Liver (tissue), 9 donors: Measurements from ENCODE around the gene KRT85. TPM values are rescaled to one million over a fixed set of nuclear protein-coding genes. Genes with fewer than 3 reads are reported as not detected.

Experiments used
- DNase-seq: peaks from one replicate; pipeline ENCODE4 v3.0.0-alpha.2; 2017; ENCODE audit warnings: low spot score
- H3K27ac ChIP-seq, 2 donors: one replicate each; pipeline ENCODE4 v1.7.0; 2013; ENCODE audit warnings: inconsistent platforms in 2 of 2, low read length in 2 of 2, control low read depth in 1 of 2, low read depth in 1 of 2, mild to moderate bottlenecking in 1 of 2
- H3K27me3 ChIP-seq, 4 donors: one replicate each; pipeline versions ENCODE4 v1.6.1 to v1.7.0; 2013; ENCODE audit warnings: low read length in 3 of 4, inconsistent platforms in 1 of 4, mild to moderate bottlenecking in 1 of 4, moderate library complexity in 1 of 4; ENCODE audit not compliant: control insufficient read depth in 4 of 4, insufficient read depth in 4 of 4
- H3K36me3 ChIP-seq, 4 donors: one replicate each; pipeline versions ENCODE4 v1.6.1 to v1.7.0; 2013; ENCODE audit warnings: low read length in 3 of 4, mild to moderate bottlenecking in 3 of 4, low read depth in 1 of 4, moderate library complexity in 1 of 4; ENCODE audit not compliant: control insufficient read depth in 4 of 4, insufficient read depth in 3 of 4
- H3K4me1 ChIP-seq, 4 donors: one replicate each; pipeline versions ENCODE4 v1.6.1 to v1.7.0; 2013; ENCODE audit warnings: low read length in 3 of 4, mild to moderate bottlenecking in 3 of 4, moderate library complexity in 1 of 4; ENCODE audit not compliant: control insufficient read depth in 4 of 4, insufficient read depth in 4 of 4
- H3K4me3 ChIP-seq, 3 donors: one replicate each; pipeline versions ENCODE4 v1.6.1 to v1.7.0; 2013; ENCODE audit warnings: low read length in 3 of 3, control low read depth in 1 of 3, low read depth in 1 of 3, mild to moderate bottlenecking in 1 of 3
- H3K9ac ChIP-seq, 2 donors: one replicate each; pipeline ENCODE4 v1.7.0; 2013; ENCODE audit warnings: low read length in 2 of 2, mild to moderate bottlenecking in 2 of 2, moderate library complexity in 2 of 2, control low read depth in 1 of 2, low read depth in 1 of 2
- H3K9me3 ChIP-seq, 4 donors: one replicate each; pipeline versions ENCODE4 v1.6.1 to v1.7.0; 2013; ENCODE audit warnings: low read length in 3 of 4; ENCODE audit not compliant: control insufficient read depth in 4 of 4
- FOXA1 ChIP-seq: IDR thresholded peaks from 2 replicates; pipeline ENCODE4 v1.6.1; 2016; ENCODE audit warnings: antibody characterized with exemption
- FOXA2 ChIP-seq: IDR thresholded peaks from 2 replicates; pipeline ENCODE4 v1.6.1; 2016; ENCODE audit warnings: antibody characterized with exemption
- GABPA ChIP-seq, 2 donors: IDR thresholded peaks in 1 of 2; conservative IDR thresholded peaks in 1 of 2; 2 replicates each; pipeline ENCODE4 v1.6.1; 2016; ENCODE audit warnings: antibody characterized with exemption in 2 of 2, mild to moderate bottlenecking in 1 of 2, moderate library complexity in 1 of 2
- HNF4A ChIP-seq, 2 donors: conservative IDR thresholded peaks; 2 replicates each; pipeline ENCODE4 v1.6.1; 2016; ENCODE audit warnings: antibody characterized with exemption in 2 of 2, mild to moderate bottlenecking in 2 of 2
- HNF4G ChIP-seq: IDR thresholded peaks from 2 replicates; pipeline ENCODE4 v1.6.1; 2016; ENCODE audit warnings: antibody characterized with exemption
- JUND ChIP-seq, 2 donors: IDR thresholded peaks; 2 replicates each; pipeline ENCODE4 v1.6.1; 2016; ENCODE audit warnings: antibody characterized with exemption in 2 of 2
- RAD21 ChIP-seq, 2 donors: IDR thresholded peaks; 2 replicates each; pipeline ENCODE4 v1.6.1; 2016; ENCODE audit warnings: antibody characterized with exemption in 2 of 2, mild to moderate bottlenecking in 2 of 2
- RXRA ChIP-seq, 2 donors: IDR thresholded peaks; 2 replicates each; pipeline ENCODE4 v1.6.1; 2017 to 2018; ENCODE audit warnings: antibody characterized with exemption in 2 of 2, mild to moderate bottlenecking in 1 of 2
- SP1 ChIP-seq: IDR thresholded peaks from 2 replicates; pipeline ENCODE4 v1.6.1; 2018; ENCODE audit warnings: antibody characterized with exemption, mild to moderate bottlenecking
- TAF1 ChIP-seq: conservative IDR thresholded peaks from 2 replicates; pipeline ENCODE4 v1.6.1; 2016; ENCODE audit warnings: antibody characterized with exemption, mild to moderate bottlenecking
- YY1 ChIP-seq: IDR thresholded peaks from 2 replicates; pipeline ENCODE4 v1.6.1; 2016; ENCODE audit warnings: antibody characterized with exemption, mild to moderate bottlenecking
- WGBS: extraction: QIAGEN DNeasy Blood & Tissue Kit; methylation state at CpG from one replicate; pipeline ENCODE4 v1.1.7; 2013; 5-methylcytosine and 5-hydroxymethylcytosine counted together
- polyA plus RNA-seq, 2 donors: library from polyadenylated mRNA; stranded (reverse) in 1 of 2; unstranded in 1 of 2; fragments of 200-250 nt in 1 of 2; fragments of >200 nt in 1 of 2; fragmentation: Nextera tagmentation in 1 of 2; extraction: Ambion mirVana in 1 of 2; gene quantifications; one replicate each; pipeline versions ENCODE4 v1.2.1 to v1.2.3, GENCODE V29; 2013 to 2015
- total RNA-seq, 2 donors: library from RNA; depleted of rRNA; stranded (reverse); fragments of >200 nt; gene quantifications; one replicate each; pipeline ENCODE4 v1.2.3, GENCODE V29; 2014
- TF ChIP-seq, protein P1 (sequence below): IDR thresholded peaks from 2 replicates; pipeline ENCODE4 v1.6.1; 2016; ENCODE audit warnings: antibody characterized with exemption
- TF ChIP-seq, protein P2 (sequence below): IDR thresholded peaks from 2 replicates; pipeline ENCODE4 v1.6.1; 2016; ENCODE audit warnings: antibody characterized with exemption, mild to moderate bottlenecking
- TF ChIP-seq, protein P3 (sequence below): fragments of 150-350 bp; IDR thresholded peaks from 2 replicates; pipeline ENCODE4 v1.5.1; 2017; ENCODE audit warnings: improper control_type of control experiment, low read depth, low read length; ENCODE audit not compliant: missing input control
- TF ChIP-seq, protein P4 (sequence below): IDR thresholded peaks from 2 replicates; pipeline ENCODE4 v1.6.1; 2016; ENCODE audit warnings: antibody characterized with exemption
- TF ChIP-seq, protein P5 (sequence below): IDR thresholded peaks from 2 replicates; pipeline ENCODE4 v1.6.1; 2016; ENCODE audit warnings: antibody characterized with exemption
- donor health status: healthy.
- donor health status: healthy.
- donor health status: healthy.
- donor health status: healthy.
- donor health status: healthy.

Gene KRT85
- total and polyA plus RNA-seq, 4 donors, result not detected

DNA sequence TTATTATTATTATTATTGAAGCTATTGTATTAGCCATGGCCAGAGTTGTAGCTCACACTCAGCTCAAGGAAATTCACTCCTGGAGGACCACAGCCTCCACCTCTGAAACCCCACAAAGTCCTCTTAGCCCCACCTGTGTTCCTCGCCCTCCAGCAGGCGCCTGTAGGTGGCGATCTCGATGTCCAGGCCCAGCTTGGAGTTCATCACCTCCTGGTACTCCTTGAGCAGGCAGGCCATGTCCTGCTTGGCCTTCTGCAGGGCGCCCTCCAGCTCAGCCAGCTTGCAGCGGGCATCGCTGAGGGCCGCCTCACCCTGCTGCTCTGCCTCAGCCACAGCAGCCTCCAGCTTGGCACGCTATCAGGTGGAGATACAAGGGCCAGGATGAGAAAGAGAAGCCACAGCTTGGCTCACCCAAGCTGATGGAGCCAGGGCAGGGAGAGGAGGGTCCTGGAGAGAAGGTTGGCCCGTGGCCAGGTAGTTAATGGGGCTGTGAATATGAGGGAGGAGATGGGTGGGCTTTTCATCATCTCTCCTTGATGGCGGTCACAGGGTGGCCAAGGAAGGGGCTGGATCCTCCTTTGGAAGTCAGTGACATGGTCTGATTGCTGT, 5.1 kb downstream of the KRT85 start:
- Histone ChIP-seq H3K4me1 (peaks cover 0 to 15% (median 7%) of the 10 kb centered on the region in 4 donors), H3K4me3 (no peak overlapping the region), H3K27me3 (no peaks in the 10 kb centered on the region), H3K27ac (no peak overlapping the region), H3K9me3 (no peaks in the 10 kb centered on the region), H3K9ac (no peak overlapping the region), H3K36me3 (no peaks in the 10 kb centered on the region)
- TF ChIP-seq GABPA (IDR thresholded peaks at IDR 0.05 in 1 of 2, conservative IDR thresholded peaks at IDR 0.05 in 1 of 2), result no peak
- TF ChIP-seq TAF1, result no peak
- no peak for TF ChIP-seq RAD21 (IDR thresholded peaks at IDR 0.05)
- TF ChIP-seq, protein P1, sequence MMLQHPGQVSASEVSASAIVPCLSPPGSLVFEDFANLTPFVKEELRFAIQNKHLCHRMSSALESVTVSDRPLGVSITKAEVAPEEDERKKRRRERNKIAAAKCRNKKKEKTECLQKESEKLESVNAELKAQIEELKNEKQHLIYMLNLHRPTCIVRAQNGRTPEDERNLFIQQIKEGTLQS, result no peak
- TF ChIP-seq, protein P2, sequence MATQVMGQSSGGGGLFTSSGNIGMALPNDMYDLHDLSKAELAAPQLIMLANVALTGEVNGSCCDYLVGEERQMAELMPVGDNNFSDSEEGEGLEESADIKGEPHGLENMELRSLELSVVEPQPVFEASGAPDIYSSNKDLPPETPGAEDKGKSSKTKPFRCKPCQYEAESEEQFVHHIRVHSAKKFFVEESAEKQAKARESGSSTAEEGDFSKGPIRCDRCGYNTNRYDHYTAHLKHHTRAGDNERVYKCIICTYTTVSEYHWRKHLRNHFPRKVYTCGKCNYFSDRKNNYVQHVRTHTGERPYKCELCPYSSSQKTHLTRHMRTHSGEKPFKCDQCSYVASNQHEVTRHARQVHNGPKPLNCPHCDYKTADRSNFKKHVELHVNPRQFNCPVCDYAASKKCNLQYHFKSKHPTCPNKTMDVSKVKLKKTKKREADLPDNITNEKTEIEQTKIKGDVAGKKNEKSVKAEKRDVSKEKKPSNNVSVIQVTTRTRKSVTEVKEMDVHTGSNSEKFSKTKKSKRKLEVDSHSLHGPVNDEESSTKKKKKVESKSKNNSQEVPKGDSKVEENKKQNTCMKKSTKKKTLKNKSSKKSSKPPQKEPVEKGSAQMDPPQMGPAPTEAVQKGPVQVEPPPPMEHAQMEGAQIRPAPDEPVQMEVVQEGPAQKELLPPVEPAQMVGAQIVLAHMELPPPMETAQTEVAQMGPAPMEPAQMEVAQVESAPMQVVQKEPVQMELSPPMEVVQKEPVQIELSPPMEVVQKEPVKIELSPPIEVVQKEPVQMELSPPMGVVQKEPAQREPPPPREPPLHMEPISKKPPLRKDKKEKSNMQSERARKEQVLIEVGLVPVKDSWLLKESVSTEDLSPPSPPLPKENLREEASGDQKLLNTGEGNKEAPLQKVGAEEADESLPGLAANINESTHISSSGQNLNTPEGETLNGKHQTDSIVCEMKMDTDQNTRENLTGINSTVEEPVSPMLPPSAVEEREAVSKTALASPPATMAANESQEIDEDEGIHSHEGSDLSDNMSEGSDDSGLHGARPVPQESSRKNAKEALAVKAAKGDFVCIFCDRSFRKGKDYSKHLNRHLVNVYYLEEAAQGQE, result no peak
- TF ChIP-seq JUND (IDR thresholded peaks at IDR 0.05), result no peak
- TF ChIP-seq, protein P3, sequence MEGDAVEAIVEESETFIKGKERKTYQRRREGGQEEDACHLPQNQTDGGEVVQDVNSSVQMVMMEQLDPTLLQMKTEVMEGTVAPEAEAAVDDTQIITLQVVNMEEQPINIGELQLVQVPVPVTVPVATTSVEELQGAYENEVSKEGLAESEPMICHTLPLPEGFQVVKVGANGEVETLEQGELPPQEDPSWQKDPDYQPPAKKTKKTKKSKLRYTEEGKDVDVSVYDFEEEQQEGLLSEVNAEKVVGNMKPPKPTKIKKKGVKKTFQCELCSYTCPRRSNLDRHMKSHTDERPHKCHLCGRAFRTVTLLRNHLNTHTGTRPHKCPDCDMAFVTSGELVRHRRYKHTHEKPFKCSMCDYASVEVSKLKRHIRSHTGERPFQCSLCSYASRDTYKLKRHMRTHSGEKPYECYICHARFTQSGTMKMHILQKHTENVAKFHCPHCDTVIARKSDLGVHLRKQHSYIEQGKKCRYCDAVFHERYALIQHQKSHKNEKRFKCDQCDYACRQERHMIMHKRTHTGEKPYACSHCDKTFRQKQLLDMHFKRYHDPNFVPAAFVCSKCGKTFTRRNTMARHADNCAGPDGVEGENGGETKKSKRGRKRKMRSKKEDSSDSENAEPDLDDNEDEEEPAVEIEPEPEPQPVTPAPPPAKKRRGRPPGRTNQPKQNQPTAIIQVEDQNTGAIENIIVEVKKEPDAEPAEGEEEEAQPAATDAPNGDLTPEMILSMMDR, result no peak
- TF ChIP-seq RXRA (IDR thresholded peaks at IDR 0.05), result no peak
- TF ChIP-seq, protein P4, sequence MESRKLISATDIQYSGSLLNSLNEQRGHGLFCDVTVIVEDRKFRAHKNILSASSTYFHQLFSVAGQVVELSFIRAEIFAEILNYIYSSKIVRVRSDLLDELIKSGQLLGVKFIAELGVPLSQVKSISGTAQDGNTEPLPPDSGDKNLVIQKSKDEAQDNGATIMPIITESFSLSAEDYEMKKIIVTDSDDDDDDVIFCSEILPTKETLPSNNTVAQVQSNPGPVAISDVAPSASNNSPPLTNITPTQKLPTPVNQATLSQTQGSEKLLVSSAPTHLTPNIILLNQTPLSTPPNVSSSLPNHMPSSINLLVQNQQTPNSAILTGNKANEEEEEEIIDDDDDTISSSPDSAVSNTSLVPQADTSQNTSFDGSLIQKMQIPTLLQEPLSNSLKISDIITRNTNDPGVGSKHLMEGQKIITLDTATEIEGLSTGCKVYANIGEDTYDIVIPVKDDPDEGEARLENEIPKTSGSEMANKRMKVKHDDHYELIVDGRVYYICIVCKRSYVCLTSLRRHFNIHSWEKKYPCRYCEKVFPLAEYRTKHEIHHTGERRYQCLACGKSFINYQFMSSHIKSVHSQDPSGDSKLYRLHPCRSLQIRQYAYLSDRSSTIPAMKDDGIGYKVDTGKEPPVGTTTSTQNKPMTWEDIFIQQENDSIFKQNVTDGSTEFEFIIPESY, result no peak
- no peak for TF ChIP-seq HNF4G
- TF ChIP-seq FOXA1, result no peak
- TF ChIP-seq HNF4A (conservative IDR thresholded peaks at IDR 0.05), result no peak
- no peak for TF ChIP-seq FOXA2
- TF ChIP-seq SP1, result no peak
- TF ChIP-seq, protein P5, sequence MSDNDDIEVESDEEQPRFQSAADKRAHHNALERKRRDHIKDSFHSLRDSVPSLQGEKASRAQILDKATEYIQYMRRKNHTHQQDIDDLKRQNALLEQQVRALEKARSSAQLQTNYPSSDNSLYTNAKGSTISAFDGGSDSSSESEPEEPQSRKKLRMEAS, result no peak
- TF ChIP-seq YY1, result no peak
- DNase-seq, result no peak
- 91% methylated on average over 11 of the region's 11 CpGs for WGBS
